Activated T-helper 1 cell treated with anti-CD3 and anti-CD28 coated beads, Interleukin-12 subunit alpha, Interleukin-12 subunit beta, Interleukin-2, Interleukin-4 antibody, amounts not matched to agents 30 ng/mL and 10 ng/mL and 1 ng/mL, durations not matched to agents 14 hours and 24 hours and 36 hours (primary cell): ENCODE data around the gene FXR2. TPM values are rescaled to one million over a fixed set of nuclear protein-coding genes. Genes with fewer than 3 reads are reported as not detected.
"Not testable (repeated sequence)": the region's sequence is repeated elsewhere in the genome, so short reads cannot be mapped to it uniquely, and the experiment has no call there.

Source experiments
- DNase-seq: peaks from one replicate; pipeline ENCODE4 v3.0.0; 2021; ENCODE audit warnings: low spot score
- H3K27ac Mint-ChIP-seq: one replicate; pipeline ENCODE4 v1.8.0; 2021; ENCODE audit warnings: mild to moderate bottlenecking, mixed read lengths
- H3K27me3 Mint-ChIP-seq: one replicate; pipeline ENCODE4 v1.8.0; 2022; ENCODE audit warnings: mild to moderate bottlenecking, moderate library complexity, mixed read lengths; ENCODE audit not compliant: insufficient read depth
- H3K36me3 Mint-ChIP-seq: one replicate; pipeline ENCODE4 v1.8.0; 2021; ENCODE audit warnings: low read depth, mixed read lengths
- H3K4me1 Mint-ChIP-seq: one replicate; pipeline ENCODE4 v1.8.0; 2021; ENCODE audit warnings: low read depth, mixed read lengths
- H3K4me3 Mint-ChIP-seq: one replicate; pipeline ENCODE4 v1.8.0; 2021; ENCODE audit warnings: mild to moderate bottlenecking, moderate library complexity, mixed read lengths
- H3K9me3 Mint-ChIP-seq: one replicate; pipeline ENCODE4 v1.8.0; 2021; ENCODE audit warnings: mixed read lengths
- intact Hi-C: fragments of 100-400 bp; cut with micrococcal nuclease; formaldehyde crosslinking; loops from one replicate; pipeline ENCODE4 v1.15.1; 2024
- total RNA-seq: library from RNA; stranded (reverse); gene quantifications from 2 replicates; pipeline ENCODE4 v1.2.3, GENCODE V29; 2022

The FXR2 gene
- total RNA-seq, 1 donor from 2014 or later, result 59.5 TPM

DNA sequence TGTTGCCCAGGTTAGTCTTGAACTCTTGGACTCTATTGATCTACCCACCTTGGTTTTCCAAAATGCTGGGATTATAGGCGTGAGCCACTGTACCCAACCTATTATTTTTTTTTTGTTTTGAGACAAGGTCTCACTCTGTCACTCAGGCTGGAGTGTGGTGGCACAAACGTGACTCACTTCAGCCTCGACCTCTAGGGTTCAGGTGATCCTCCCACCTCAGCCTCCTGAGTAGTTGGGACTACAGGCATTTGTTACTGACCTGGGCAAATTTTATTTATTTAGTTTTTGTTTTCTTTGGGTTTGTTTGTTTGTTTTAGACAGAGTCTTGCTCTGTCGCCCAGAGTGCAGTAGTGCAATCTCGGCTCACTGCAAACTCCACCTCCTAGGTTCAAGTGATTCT lies 9.0 kb upstream of the FXR2 start:
- H3K9me3 Mint-ChIP-seq, result no peaks in the 10 kb centered on the region
- H3K4me1 Mint-ChIP-seq, result peaks cover 21% of the 10 kb centered on the region
- no peak overlapping the region for H3K27ac Mint-ChIP-seq

GRCh38 chr17:7620835-7621234 lies 6.1 kb upstream of the FXR2 start:
- intact Hi-C loops, result no loop called here
- Mint-ChIP-seq H3K27me3 (peaks cover 2% of the 10 kb centered on the region), H3K27ac (no peak overlapping the region), H3K36me3 (no peaks in the 10 kb centered on the region), H3K4me3 (no peak overlapping the region), H3K9me3 (no peaks in the 10 kb centered on the region), H3K4me1 (peaks cover 7% of the 10 kb centered on the region)
- DNase-seq, result no peak

More for the DNA sequence above, 9.0 kb upstream of the FXR2 start:
- Mint-ChIP-seq H3K27me3 (peaks cover 2% of the 10 kb centered on the region), H3K36me3 (peaks cover 3% of the 10 kb centered on the region), H3K4me3 (no peak overlapping the region)
- DNase-seq, result no peak
- intact Hi-C loops, result no loop called here

- peaks cover 11% of the 10 kb centered on the region for H3K4me1 Mint-ChIP-seq
- no peak overlapping the region for H3K27ac Mint-ChIP-seq
- no peak for DNase-seq
- peaks cover 2% of the 10 kb centered on the region for H3K27me3 Mint-ChIP-seq
- intact Hi-C loops, result no loop called here
- H3K4me3 Mint-ChIP-seq, result no peak overlapping the region
- H3K36me3 Mint-ChIP-seq, result peaks cover 1% of the 10 kb centered on the region
- H3K9me3 Mint-ChIP-seq, result no peaks in the 10 kb centered on the region
Observed at GRCh38 chr17:7618608-7619007, 3.9 kb upstream of the FXR2 start.

DNA sequence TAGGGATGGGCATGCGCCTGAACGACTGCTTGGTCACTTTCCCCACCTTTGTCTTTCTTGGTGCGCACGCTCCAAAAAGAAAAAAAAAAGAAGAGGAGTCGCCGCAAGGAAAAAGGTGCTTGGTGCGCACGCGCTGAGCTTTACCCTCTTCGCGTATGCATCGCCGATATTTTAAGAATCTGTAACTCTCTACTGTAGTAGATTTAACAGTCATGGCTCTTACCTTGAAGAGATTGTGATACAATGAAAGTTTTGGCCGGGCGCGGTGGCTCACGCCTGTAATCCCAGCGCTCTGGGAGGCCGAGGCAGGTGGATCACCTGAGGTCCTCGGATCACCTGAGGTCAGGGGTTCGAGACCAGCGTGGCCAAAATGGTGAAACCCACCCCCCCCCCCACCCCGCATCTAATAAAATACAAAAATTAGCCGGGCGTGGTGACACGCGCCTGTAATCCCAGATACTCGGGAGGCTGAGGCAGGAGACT lies 609 bp upstream of the FXR2 start:
- DNase-seq, result no peak
- peaks cover 11% of the 10 kb centered on the region for H3K36me3 Mint-ChIP-seq
- H3K9me3 Mint-ChIP-seq, result no peaks in the 10 kb centered on the region
- peak overlapping the region; percentile 82 for H3K4me3 Mint-ChIP-seq
- H3K4me1 Mint-ChIP-seq, result peaks cover 38% of the 10 kb centered on the region
- H3K27me3 Mint-ChIP-seq, result peaks cover under 1% of the 10 kb centered on the region
- peak overlapping the region; percentile 89 for H3K27ac Mint-ChIP-seq
- intact Hi-C loops, result loop anchor here (1.0 kb wide), 6 partner anchors 12 to 160 kb away; partner anchors contain the start of genes ATP1B2, SAT2 and WRAP53

- Mint-ChIP-seq H3K4me1 (peaks cover 38% of the 10 kb centered on the region), H3K27ac (peak overlapping the region; percentile 79), H3K4me3 (peak overlapping the region; percentile 85), H3K27me3 (no peaks in the 10 kb centered on the region), H3K36me3 (peaks cover 11% of the 10 kb centered on the region), H3K9me3 (no peaks in the 10 kb centered on the region)
- DNase-seq, result no peak
- intact Hi-C loops, result loop anchor here (1.0 kb wide), 1 partner anchor 210 kb away; the partner anchor contains the start of gene TMEM256
Observed at GRCh38 chr17:7613769-7614424, 800 bp downstream of the FXR2 start.

DNA sequence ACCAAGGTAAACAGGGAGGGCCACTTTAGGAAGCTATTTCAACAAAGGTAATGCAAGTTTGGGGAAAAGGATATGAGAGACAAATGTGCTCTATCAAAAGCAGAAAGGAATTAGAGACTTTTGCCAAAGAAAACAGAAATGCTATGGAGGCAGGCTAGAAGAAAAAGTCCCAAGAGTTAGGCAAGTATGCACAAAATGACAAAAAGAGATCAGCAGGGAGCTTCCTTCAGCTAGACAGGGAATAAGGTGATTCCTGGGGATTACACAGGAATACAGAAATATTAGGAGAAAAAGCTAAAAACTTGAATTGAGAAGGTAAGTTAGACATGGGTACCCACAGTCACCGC lies 2.4 kb downstream of the FXR2 start:
- intact Hi-C loops, result no loop called here

GRCh38 chr17:7611635-7612293 lies 2.9 kb downstream of the FXR2 start:
- Mint-ChIP-seq H3K4me1 (peaks cover 31% of the 10 kb centered on the region), H3K4me3 (peak overlapping the region; percentile 66), H3K36me3 (peaks cover 11% of the 10 kb centered on the region), H3K27me3 (no peaks in the 10 kb centered on the region), H3K27ac (no peak overlapping the region), H3K9me3 (no peaks in the 10 kb centered on the region)
- no peak for DNase-seq
- intact Hi-C loops, result no loop called here

More for the DNA sequence above, 2.4 kb downstream of the FXR2 start:
- no peak overlapping the region for H3K27ac Mint-ChIP-seq
- H3K4me3 Mint-ChIP-seq, result peak overlapping the region; percentile 66
- H3K4me1 Mint-ChIP-seq, result peaks cover 31% of the 10 kb centered on the region
- DNase-seq, result no peak
- no peaks in the 10 kb centered on the region for H3K9me3 Mint-ChIP-seq
- no peaks in the 10 kb centered on the region for H3K27me3 Mint-ChIP-seq
- peaks cover 11% of the 10 kb centered on the region for H3K36me3 Mint-ChIP-seq

DNA sequence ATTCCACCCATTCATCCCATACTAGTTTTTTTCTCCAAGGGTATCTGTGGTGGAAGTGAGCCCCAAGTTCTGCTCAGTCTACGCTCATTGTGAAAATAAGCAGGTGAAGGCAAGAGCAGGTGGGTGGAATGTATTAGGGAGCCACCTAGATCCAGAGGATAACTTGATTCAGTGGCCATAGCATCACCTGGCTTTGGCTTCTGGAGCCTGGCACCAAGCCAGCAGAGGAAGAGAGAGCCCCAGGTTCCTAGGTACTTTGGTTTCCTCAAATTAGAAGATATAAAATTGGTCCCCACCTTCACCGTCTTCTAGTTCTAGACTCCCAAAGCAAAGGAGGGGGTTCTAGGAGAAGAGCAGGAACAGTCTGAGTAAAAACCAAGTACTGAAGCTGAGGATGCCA lies 4.1 kb downstream of the FXR2 start:
- Mint-ChIP-seq H3K27ac (no peak overlapping the region), H3K4me1 (peaks cover 31% of the 10 kb centered on the region), H3K27me3 (no peaks in the 10 kb centered on the region), H3K36me3 (peaks cover 18% of the 10 kb centered on the region), H3K9me3 (no peaks in the 10 kb centered on the region), H3K4me3 (no peak overlapping the region)
- intact Hi-C loops, result no loop called here
- no peak for DNase-seq

GRCh38 chr17:7606280-7606679 lies 8.4 kb downstream of the FXR2 start:
- Mint-ChIP-seq H3K27ac (no peak overlapping the region), H3K4me1 (peaks cover 7% of the 10 kb centered on the region), H3K36me3 (peaks cover 36% of the 10 kb centered on the region), H3K9me3 (no peaks in the 10 kb centered on the region), H3K4me3 (no peak overlapping the region), H3K27me3 (no peaks in the 10 kb centered on the region)
- intact Hi-C loops, result no loop called here
- no peak for DNase-seq

GRCh38 chr17:7597561-7597960 lies 17.1 kb downstream of the FXR2 start:
- intact Hi-C loops, H3K9me3 Mint-ChIP-seq, H3K4me1 Mint-ChIP-seq: not testable (repeated sequence)

DNA sequence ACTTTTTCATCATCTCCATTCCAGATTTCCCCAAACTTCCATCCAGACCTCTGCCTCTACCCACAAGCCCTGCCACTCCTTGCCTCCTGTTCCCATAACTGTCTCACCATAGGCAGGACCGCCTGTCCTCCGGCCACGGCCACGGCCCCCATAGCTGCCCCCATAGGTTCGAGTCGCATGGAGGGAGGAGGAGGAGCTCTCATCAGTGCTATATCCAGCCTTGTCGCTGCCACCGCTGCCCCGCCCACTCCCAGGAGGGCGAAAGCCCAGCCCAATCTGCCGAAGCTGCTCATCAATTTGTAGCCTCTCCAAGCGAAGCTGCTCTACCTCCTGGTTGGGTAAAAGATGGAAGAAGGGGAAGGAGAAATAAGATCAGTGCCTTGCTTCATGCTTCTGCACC lies 21.4 kb downstream of the FXR2 start:
- no peaks in the 10 kb centered on the region for H3K4me1 Mint-ChIP-seq
- H3K36me3 Mint-ChIP-seq, result peaks cover 45% of the 10 kb centered on the region
- no peaks in the 10 kb centered on the region for H3K9me3 Mint-ChIP-seq
- H3K4me3 Mint-ChIP-seq, result no peak overlapping the region
- intact Hi-C loops, result no loop called here
- DNase-seq, result no peak
- H3K27ac Mint-ChIP-seq, result no peak overlapping the region
- no peaks in the 10 kb centered on the region for H3K27me3 Mint-ChIP-seq

More at GRCh38 chr17:7597561-7597960, 17.1 kb downstream of the FXR2 start:
- DNase-seq, H3K27ac Mint-ChIP-seq, H3K4me3 Mint-ChIP-seq, H3K27me3 Mint-ChIP-seq: not testable (repeated sequence)
- peaks cover 42% of the 10 kb centered on the region for H3K36me3 Mint-ChIP-seq

DNA sequence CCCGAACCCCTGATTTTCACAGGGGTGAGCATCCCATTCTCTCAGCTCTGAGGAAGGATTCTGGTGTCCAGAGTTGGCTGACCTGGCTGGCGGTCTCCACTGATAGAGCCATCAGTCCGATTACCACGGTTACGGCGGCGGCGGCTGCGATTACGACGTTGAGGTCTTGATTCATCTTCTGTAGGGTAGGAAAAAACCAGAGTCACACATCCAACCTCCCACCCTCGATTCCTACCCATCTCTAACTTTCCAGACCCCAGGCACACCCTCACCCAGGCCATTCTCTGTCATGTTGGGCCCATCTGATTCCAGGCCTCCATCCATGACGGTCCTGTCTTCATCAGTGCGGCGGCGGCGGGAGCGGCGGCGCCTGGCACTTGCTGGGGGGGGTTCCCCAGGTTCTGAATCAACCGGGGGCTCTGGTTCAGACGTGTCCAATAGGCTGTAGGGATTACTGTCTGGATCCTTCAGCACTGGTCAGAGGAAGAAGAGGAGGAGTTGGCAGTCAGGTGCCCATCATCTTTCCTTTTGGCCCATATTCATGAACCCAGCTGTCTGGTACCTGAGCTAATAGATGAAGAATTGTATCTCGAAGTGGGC lies 22.2 kb downstream of the FXR2 start:
- Mint-ChIP-seq H3K4me3 (no peak overlapping the region), H3K27ac (no peak overlapping the region), H3K27me3 (no peaks in the 10 kb centered on the region), H3K9me3 (no peaks in the 10 kb centered on the region), H3K4me1 (no peaks in the 10 kb centered on the region), H3K36me3 (peaks cover 52% of the 10 kb centered on the region)
- DNase-seq, result no peak
- intact Hi-C loops, result no loop called here

- H3K36me3 Mint-ChIP-seq, result peaks cover 50% of the 10 kb centered on the region
- no peaks in the 10 kb centered on the region for H3K27me3 Mint-ChIP-seq
- intact Hi-C loops, result no loop called here
- H3K9me3 Mint-ChIP-seq, result no peaks in the 10 kb centered on the region
- DNase-seq, result no peak
- H3K4me1 Mint-ChIP-seq, result no peaks in the 10 kb centered on the region
- no peak overlapping the region for H3K4me3 Mint-ChIP-seq
- no peak overlapping the region for H3K27ac Mint-ChIP-seq
Observed at GRCh38 chr17:7591596-7591995, 23.1 kb downstream of the FXR2 start.
